ENCODE data around the gene RHBDF2. TPM values are rescaled to one million over a fixed set of nuclear protein-coding genes. Genes with fewer than 3 reads are reported as not detected.

RHBDF2 gene
- total RNA-seq, 1 donor from 2014 or later: 8.7 TPM

DNA sequence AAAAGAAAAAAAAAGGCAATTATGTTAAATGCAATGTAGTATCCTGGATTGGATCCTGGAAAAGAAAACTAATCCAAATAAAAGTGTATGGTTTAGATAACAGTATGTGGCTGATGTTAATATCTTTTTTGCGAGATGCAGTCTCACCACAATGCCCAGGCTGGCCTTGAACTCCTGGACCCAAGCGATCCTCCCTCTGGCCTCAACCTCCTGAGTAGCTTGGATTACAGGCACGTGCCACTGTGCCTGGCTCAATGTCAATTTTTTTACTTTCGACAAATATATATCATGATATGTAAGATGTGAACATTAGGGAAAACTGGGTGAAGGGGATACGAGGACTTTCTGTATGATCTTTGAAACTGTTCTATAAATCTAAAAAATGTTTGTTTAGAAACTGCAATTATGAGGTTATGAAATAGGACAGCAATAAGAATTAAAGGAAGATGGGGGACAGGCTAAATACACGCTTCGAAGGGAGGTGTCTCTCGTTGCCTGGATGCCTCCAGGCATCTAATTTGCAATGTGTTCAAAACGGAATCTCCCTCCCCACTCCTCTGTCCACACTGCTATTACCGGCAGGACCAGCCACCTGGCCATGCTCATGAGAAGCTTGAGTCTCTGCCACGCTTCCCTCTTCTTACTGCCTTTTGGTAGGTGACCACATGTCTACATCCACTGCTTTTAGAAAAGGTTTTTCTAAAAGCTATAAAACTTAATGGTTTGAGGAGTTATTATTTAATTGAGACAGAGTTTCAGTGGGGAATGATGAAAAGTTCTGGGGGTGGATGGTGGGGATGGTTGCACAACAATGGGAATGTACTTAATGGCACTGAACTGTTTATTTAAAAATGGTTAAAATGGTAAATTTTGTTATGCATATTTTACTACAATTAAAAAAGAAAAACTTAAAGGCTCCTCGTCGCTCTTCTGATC, 63.5 kb downstream of the RHBDF2 start:
- no peak for DNase-seq

DNA sequence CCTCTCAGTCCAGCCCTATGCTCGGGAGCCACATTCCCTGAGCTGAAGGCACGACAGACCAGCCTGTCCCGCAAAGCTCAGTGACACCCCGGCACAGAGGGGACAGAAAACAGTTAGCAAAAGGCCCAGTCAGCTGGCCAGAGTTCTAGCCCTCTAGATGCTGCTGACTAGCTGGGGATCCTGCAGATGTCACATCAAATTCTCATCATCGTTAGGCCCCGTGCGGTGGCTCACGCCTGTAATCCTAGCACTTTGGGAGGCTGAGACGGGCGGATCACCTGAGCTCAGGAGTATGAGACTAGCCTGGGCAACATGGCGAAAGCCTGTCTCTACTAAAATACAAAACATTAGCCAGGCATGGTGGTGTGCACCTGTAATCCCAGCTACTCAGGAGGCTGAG, 65.5 kb downstream of the RHBDF2 start:
- no peak for DNase-seq

DNA sequence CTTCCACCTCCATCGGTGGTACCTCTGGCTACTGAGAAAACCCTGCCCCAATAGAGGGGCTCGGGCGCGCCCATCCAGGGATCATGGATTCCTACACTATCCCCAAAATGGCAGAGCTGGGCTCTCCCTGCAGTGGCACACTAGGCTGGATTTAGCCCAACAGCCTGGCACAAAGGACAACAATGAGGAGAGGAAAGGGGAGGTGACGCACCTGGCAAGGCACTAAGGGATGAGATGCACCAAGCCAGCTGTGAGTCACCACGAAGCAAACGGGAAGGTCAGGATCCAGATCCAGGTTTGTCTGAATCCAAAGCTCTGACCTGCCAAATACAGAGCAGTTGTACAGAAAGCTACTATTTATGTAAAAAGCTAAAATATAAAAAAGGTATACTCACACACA, 66.4 kb downstream of the RHBDF2 start:
- DNase-seq: no peak

DNA sequence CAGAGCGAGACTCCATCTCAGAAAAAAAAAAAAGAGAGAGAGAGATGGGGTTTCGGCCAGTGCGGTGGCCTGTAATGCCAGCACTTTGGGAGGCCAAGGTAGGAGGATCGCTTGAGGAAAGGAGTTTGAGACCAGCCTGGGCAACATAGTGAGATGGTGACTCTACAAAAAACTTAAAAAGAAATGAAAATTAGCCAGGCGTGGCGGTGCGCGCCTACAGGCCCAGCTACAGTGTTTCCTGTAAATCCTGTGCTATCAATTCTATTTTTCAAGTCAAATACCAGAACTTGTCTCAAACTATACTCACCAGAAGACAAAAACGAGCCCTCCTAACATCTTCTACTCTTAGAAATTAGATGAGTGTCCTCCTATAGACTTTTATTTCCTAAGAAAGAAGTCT, 67.5 kb downstream of the RHBDF2 start:
- no peak for DNase-seq

DNA sequence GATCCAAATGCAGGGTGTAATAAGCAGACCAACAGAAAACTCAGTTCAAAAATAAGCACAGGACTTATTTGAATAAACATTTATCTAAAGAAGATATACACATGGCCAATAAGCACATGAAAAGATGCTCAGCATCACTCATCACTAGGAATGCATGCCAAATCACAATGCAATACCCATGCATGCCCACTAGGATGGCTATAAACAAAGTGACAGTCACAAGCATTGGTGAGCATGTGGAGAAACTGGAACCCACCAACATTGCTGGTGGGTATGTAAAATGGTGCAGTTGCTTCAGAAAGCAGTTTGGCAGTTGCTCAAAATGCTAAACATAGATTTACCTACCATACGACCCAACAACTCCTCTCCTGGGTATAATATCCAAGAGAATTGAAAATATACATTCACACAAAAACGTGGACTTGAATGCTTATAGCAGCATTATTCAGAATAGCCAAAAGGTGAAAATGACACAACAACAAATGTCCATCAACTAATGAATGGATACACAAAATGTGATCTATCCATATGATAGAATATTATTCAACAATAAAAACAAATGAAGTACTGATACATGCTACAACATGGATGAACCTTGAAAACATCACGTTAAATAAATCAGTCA, 68.4 kb downstream of the RHBDF2 start:
- no peak for DNase-seq

DNA sequence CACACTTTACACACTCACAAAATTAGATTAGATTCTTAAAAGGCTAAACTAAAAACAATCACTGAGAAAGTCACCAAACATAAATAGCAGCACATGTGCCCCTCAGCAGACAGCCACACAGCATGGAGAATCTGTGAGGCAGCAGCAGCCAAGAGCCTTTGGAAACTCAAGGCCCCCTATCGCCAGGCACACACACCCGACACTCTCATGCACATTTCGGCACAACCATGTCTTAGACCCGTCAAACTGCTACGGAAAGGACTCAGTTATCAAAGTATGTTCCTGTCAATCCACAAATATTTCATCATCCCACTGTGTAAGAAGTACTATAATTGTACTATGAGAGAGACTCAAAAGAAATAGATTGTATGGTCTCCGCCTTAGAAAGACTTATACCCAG, 69.2 kb downstream of the RHBDF2 start:
- peak; percentile 35 for DNase-seq

DNA sequence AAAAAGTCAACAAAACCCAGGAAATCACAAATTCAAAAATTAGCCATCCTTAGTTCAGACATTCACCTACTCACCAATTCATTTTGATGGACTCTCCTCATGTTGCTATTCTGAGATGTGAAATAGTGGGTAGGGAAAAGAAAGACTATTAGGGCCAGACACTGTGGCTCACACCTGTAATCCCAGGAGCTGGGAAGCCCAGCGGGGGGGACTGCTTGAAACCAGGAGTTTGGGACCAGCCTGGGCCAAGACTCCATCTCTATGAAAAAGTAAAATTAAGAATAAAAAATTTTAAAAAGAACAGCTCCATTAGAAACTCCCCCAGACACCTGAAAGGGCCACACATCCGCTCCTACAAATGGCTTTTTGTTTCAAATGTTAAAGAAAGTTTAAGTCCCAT, 69.7 kb downstream of the RHBDF2 start:
- DNase-seq: no peak

DNA sequence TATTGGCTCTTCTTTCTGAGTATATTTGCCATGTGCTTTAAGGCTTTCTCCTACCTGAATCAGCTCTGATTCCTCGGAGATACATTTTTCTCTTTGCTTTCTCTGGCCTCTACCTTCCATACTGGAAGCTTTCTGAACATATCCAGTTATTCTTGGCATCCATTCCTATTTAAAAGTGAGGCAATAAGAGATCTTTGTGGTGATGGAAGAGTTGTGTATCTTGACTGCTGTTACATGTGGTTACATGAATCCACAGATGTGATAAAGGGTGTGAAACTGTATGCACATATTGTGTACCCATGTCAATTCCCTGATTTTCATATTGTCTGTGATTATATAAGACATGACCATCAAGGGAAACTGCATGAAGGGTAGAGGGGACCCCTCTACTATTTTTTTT, 72.7 kb downstream of the RHBDF2 start:
- DNase-seq: no peak

DNA sequence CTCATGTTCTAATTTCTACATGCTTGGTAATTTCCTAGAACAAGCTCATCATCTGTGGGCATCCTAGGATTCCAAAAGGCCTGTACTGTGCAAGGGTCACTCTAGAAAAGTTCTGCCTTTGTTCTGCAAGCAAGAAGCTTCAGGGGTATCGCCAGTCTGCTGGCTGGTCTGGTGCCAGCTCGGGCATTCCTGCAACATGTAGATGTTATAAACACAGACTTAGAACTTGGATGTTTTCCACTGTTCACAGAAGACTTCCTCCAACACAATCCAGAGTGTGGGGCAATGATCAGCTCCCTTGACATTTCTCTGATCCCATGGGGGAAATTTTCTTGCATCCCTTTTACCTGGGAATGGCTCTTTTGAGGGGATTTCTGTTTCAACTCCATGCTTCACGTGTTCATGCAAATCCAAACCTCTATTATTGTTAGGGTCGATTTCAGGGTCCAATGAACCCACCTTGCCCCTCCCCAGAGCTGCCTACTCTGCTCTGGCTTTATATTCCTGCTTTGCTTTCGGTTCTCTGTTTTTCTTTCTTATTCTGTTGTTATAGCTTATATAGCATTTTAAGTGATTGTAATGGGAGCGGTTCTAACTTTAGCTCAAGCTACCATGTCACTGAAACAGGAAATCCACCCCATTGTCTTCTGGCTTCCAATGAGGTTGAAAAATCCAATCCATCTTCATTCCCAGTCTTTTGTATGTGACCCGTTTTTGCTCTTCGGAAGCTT, 73.6 kb downstream of the RHBDF2 start:
- peak; percentile 35 for DNase-seq

DNA sequence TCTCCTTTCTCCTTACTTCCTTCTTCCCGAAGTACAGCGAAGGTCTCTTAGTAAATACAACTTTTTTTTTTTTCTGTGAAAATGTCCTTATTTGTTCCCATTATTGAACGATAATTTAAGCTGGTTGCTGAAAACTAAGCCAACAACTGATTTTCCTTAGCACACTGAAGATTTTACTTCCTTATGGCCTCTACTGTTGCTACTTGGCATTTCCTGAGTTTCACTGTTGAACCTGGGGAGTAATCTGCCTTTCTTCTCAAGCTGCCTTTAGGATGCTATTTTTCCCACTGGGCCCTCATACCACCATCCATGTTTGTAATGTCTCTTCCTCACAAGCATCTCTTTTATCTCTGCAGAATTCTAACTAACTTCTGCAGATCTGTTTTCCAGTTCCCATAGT, 74.4 kb downstream of the RHBDF2 start:
- DNase-seq: no peak

DNA sequence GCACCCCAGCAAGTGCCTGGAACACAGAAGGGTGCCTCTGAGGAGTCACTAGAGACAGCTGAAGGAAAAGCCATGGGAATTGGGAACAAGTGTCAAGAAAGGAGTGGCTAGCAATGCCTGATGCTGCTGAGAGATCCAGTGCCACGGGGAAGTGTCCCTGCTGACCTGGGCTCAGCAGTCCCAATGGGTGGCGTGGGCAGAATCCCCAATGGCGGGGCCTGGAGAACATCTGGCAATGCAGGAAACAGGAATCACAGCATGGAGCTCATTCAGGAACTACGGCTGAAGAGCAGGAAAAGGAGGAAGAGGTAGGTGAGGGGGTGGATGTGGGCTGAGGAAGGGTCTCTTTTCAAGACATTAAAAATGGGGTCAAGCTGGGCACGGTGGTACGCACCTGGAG, 78.4 kb downstream of the RHBDF2 start:
- no peak for DNase-seq

DNA sequence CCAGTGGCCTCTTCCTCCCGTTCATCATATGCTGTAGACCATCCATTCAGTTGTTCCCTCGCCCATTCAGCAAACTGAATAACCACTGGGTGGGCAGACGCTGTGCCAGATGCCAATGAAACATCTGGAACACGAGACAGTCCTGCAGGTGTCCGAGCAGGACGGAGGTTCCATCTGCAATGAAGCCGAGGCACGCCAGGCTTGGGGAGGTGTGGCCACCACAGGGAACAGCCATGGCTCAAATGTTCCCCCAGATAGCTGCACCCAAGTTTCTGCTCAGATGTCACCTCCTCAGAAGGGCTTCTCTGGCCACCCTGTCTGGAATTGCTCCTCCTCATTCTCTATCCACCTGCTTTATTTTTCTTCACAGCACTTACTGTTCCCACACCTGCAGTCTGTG, 78.8 kb downstream of the RHBDF2 start:
- DNase-seq: no peak

DNA sequence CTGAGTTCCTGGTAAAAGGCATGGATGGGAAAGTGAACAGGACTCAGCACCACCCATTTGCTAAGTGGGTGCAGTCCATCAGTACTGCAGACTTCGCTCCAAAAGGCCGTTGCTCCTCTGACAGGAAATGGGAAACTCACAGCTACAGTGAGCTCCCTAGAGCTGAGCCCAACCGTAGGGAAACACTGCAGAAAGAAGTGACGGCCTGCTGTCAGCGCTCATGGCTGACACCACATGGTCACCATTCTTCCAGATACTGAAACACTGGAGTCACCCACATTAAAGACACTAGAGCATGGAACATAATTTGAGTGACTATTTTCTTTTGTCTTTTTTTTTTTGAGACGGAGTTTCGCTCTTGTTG, 80.2 kb downstream of the RHBDF2 start:
- DNase-seq: peak; percentile 42

Other genes starting within 250 kb of the RHBDF2 start
- gene UBALD2, start 236.1 kb downstream of the RHBDF2 start, total RNA-seq: 3.6 TPM
- gene QRICH2, start 193.1 kb downstream of the RHBDF2 start, total RNA-seq: 2.1 TPM
- 55.8 TPM for gene PRPSAP1, start 147.5 kb downstream of the RHBDF2 start, total RNA-seq
- 6.5 TPM for gene SPHK1, start 116.8 kb downstream of the RHBDF2 start, total RNA-seq
- 18.1 TPM for gene UBE2O, start 48.3 kb downstream of the RHBDF2 start, total RNA-seq
- not detected for gene AANAT, start 33.8 kb downstream of the RHBDF2 start, total RNA-seq
- 12.2 TPM for gene CYGB, start 36.3 kb upstream of the RHBDF2 start, total RNA-seq
- gene PRCD, start 38.6 kb upstream of the RHBDF2 start, total RNA-seq: 0.31 TPM
- 11.7 TPM for gene ST6GALNAC2, start 84.4 kb upstream of the RHBDF2 start, total RNA-seq
- gene ST6GALNAC1, start 142.3 kb upstream of the RHBDF2 start, total RNA-seq: 1.7 TPM
- 200 TPM for gene MXRA7, start 209.5 kb upstream of the RHBDF2 start, total RNA-seq
- gene JMJD6, start 225.2 kb upstream of the RHBDF2 start, total RNA-seq: 23.0 TPM
- gene METTL23, start 225.4 kb upstream of the RHBDF2 start, total RNA-seq: 21.3 TPM
- 129 TPM for gene SRSF2, start 235.9 kb upstream of the RHBDF2 start, total RNA-seq
- 60.1 TPM for gene MFSD11, start 236.7 kb upstream of the RHBDF2 start, total RNA-seq